Aorta (tissue), 5 donors: ENCODE measurements around the gene ZSWIM4. TPM values are rescaled to one million over a fixed set of nuclear protein-coding genes. Genes with fewer than 3 reads are reported as not detected.

Experiments used
- ATAC-seq: fragments of 200-7000 bp; cut with Tn5 transposase; one replicate; pipeline ENCODE4 v1.9.1; 2022; ENCODE audit warnings: moderate library complexity; ENCODE audit not compliant: low FRiP score
- DNase-seq, 2 donors: peaks; one replicate each; pipeline ENCODE4 v3.0.0-alpha.2; 2020
- H3K27ac ChIP-seq, 2 donors: one replicate each; pipeline ENCODE4 v1.5.1; 2013; ENCODE audit warnings: low read length in 2 of 2, mild to moderate bottlenecking in 2 of 2, moderate library complexity in 2 of 2, control low read depth in 1 of 2, inconsistent platforms in 1 of 2, low read depth in 1 of 2
- H3K27me3 ChIP-seq, 2 donors: one replicate each; pipeline ENCODE4 v1.6.1; 2013; ENCODE audit warnings: control low read depth in 1 of 2, low read length in 1 of 2, mild to moderate bottlenecking in 1 of 2, moderate library complexity in 1 of 2; ENCODE audit not compliant: insufficient read depth in 2 of 2, control insufficient read depth in 1 of 2
- H3K36me3 ChIP-seq, 2 donors: one replicate each; pipeline ENCODE4 v1.6.1; 2013; ENCODE audit warnings: control low read depth in 1 of 2, low read length in 1 of 2, mild to moderate bottlenecking in 1 of 2; ENCODE audit not compliant: insufficient read depth in 2 of 2, control insufficient read depth in 1 of 2
- H3K4me1 ChIP-seq, 2 donors: one replicate each; pipeline ENCODE4 v1.6.1; 2013; ENCODE audit warnings: low read length in 2 of 2, control low read depth in 1 of 2, mild to moderate bottlenecking in 1 of 2, moderate library complexity in 1 of 2; ENCODE audit not compliant: insufficient read depth in 2 of 2, control insufficient read depth in 1 of 2
- H3K4me3 ChIP-seq, 2 donors: one replicate each; pipeline ENCODE4 v1.5.1; 2013; ENCODE audit warnings: low read length in 2 of 2, control low read depth in 1 of 2, mild to moderate bottlenecking in 1 of 2
- H3K9me3 ChIP-seq: one replicate; pipeline ENCODE4 v1.6.1; 2013; ENCODE audit warnings: mild to moderate bottlenecking, low read length; ENCODE audit not compliant: control insufficient read depth
- WGBS, 2 donors: extraction: QIAGEN DNeasy Blood & Tissue Kit; methylation state at CpG; one replicate each; pipeline ENCODE4 v1.1.7; 2013; 5-methylcytosine and 5-hydroxymethylcytosine counted together
- intact Hi-C, 2 donors: fragments of 100-400 bp; cut with DNase I; formaldehyde crosslinking; loops; one replicate each; pipeline versions ENCODE4 v1.14.2 to v1.15.0; 2022
- polyA plus RNA-seq, 2 donors: library from polyadenylated mRNA; stranded (reverse); fragments of 200-250 nt; gene quantifications; one replicate each; pipeline ENCODE4 v1.2.3, GENCODE V29; 2013
- total RNA-seq, 2 donors: library from RNA; stranded (reverse); fragmentation: NEBNext Ultra II Directional; extraction: Animal tissue kit (Norgen Biotek cat#: 25700); gene quantifications; one replicate each; pipeline ENCODE4 v1.2.1, GENCODE V29; 2021
- donor health status: healthy with polysubstance abuse.
- donor health status: Bipolar disorder and iron deficiency.
- donor health status: DM: no; HTN: no; CAD: no.
- donor health status: DM: no; HTN: no; CAD: no.
- donor health status: DM: yes; HTN: yes; CAD: no.

Gene ZSWIM4
- total and polyA plus RNA-seq, 4 donors, result 2.5 to 12.1 (median 7.1) TPM

- no peaks in the 10 kb centered on the region for H3K4me1 ChIP-seq
- intact Hi-C loops, result loop anchor here in 1 of 2 donors (2.0 kb wide), 1 partner anchor 35 kb away; no protein-coding TSS in a partner anchor
These were observed 36.6 kb downstream of the ZSWIM4 start for GRCh38 chr19:13831537-13832467.

GRCh38 chr19:13833330-13834243, 38.3 kb downstream of the ZSWIM4 start:
- peak; percentile 95 to 97 for DNase-seq
- intact Hi-C loops, result loop anchor here in 1 of 2 donors (2.0 kb wide), 1 partner anchor 37 kb away; no protein-coding TSS in a partner anchor
- Histone ChIP-seq H3K4me1 (no peaks in the 10 kb centered on the region), H3K27ac (peak overlapping the region; percentile 7 to 76), H3K4me3 (no peak overlapping the region), H3K36me3 (peaks cover 0 to 4% of the 10 kb centered on the region in 2 donors), H3K27me3 (no peaks in the 10 kb centered on the region), H3K9me3 (no peaks in the 10 kb centered on the region)
- peak; percentile 85 for ATAC-seq
- WGBS, 2 donors, result 16% methylated on average over 58 to 59 of the region's 59 CpGs

More at GRCh38 chr19:13831537-13832467, 36.6 kb downstream of the ZSWIM4 start:
- H3K27me3 ChIP-seq, result no peaks in the 10 kb centered on the region
- WGBS, 2 donors, result 53 to 61% methylated on average over 22 of the region's 22 CpGs
- H3K36me3 ChIP-seq, result peaks cover 0 to 4% of the 10 kb centered on the region in 2 donors
- ATAC-seq (no peak), DNase-seq (peak in 1 of 2 donors; percentile 82)
- H3K27ac ChIP-seq, result no peak overlapping the region
- no peaks in the 10 kb centered on the region for H3K9me3 ChIP-seq
- no peak overlapping the region for H3K4me3 ChIP-seq

GRCh38 chr19:13834244-13835069, 39.2 kb downstream of the ZSWIM4 start:
- Histone ChIP-seq H3K4me3 (no peak overlapping the region), H3K4me1 (no peaks in the 10 kb centered on the region), H3K9me3 (no peaks in the 10 kb centered on the region), H3K27me3 (no peaks in the 10 kb centered on the region), H3K27ac (peak overlapping the region in 1 of 2 donors; percentile 76), H3K36me3 (peaks cover 0 to 4% of the 10 kb centered on the region in 2 donors)
- ATAC-seq (no peak), DNase-seq (peak in 1 of 2 donors; percentile 77)
- 60 to 61% methylated on average over 14 of the region's 14 CpGs for whole genome bisulfite sequencing, 2 donors
- intact Hi-C loops, result no loop called here

GRCh38 chr19:13835791-13836723, 40.8 kb downstream of the ZSWIM4 start:
- H3K4me1 ChIP-seq, result no peaks in the 10 kb centered on the region
- peaks cover 0 to 4% of the 10 kb centered on the region in 2 donors for H3K36me3 ChIP-seq
- ATAC-seq (no peak), DNase-seq (peak; percentile 86)
- H3K27me3 ChIP-seq, result no peaks in the 10 kb centered on the region
- H3K4me3 ChIP-seq, result no peak overlapping the region
- no peaks in the 10 kb centered on the region for H3K9me3 ChIP-seq
- intact Hi-C loops, result no loop called here
- WGBS, 2 donors, result 23 to 24% methylated on average over 21 of the region's 21 CpGs
- peak overlapping the region; percentile 37 to 60 for H3K27ac ChIP-seq

DNA sequence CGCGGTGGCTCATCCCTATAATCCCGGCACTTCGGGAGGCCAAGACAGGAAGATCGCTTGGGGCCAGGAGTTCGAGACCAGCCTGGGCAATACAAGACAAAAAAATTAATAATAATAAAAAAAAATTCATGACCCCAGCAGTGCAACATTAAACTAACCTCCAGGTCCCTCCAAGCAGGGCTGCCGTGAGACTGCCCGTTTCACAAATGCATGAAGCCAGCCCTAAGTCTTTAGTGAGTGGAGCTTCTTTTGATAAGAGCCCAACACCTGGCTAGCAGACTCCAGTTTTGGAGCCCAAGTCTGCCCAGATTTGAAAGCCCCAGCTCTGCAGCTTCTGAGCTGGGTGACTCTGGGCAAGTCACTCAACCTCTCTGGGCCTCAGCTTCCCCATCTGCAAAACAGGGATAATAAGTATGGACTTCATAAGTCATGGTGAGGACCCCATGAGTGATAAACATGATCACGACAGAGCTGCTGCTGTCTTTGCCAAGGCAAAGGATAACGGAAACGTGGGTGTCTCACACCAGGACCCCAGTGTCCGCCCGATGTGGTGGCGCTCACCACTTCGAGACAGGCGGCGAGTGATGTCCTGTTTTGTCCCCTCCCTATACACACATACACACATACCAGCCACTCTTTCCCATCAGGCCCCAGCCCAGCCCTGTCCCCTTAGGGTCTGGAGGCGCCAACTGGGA, 43.3 kb downstream of the ZSWIM4 start:
- H3K9me3 ChIP-seq, result no peaks in the 10 kb centered on the region
- peaks cover 0 to 4% of the 10 kb centered on the region in 2 donors for H3K36me3 ChIP-seq
- DNase-seq (peak in 1 of 2 donors; percentile 75), ATAC-seq (no peak)
- no peaks in the 10 kb centered on the region for H3K4me1 ChIP-seq
- 16 to 22% methylated on average over 18 of the region's 18 CpGs for WGBS, 2 donors
- intact Hi-C loops, result no loop called here
- H3K27ac ChIP-seq, result peak overlapping the region in 1 of 2 donors; percentile 92
- H3K27me3 ChIP-seq, result no peaks in the 10 kb centered on the region
- H3K4me3 ChIP-seq, result peak overlapping the region in 1 of 2 donors; percentile 3

DNA sequence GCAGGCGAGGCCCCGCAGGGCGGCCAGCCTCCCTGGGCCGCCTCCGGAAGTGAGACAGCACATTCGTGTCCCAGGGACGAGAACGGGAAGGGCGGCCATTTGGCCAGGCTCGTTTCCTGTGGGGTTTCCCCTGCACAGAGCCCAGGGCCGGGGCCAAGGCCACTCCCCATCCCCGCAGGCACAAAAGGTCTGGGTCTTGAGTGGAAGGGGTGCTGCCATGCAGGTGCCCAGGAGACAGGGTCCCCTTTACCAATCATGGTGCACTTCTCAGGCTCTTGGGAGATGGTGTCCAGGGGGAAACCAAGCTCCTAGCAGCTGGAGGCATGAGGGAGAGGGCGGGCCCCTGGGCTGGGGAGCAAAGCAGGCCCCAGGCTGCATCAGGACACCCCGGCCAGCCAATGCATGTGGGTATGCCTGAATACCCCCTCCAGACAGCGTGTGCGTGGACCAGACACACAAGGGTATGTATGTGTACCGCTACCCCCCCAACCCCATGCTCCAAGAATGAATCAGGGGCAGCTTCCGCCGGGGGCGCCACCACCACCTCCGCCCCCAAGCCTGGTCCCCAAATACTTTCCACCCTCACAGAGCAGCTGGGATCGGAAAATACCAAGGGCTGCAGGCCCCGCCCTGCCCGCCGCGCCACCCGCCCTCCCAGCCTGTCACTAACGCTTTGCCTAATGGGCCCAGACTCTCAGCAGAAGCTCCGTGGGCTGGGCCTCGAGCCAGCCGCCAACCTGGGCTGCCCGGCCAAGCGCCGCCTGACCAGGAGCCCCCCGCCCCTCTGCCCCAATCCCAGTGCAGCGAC, 44.1 kb downstream of the ZSWIM4 start:
- intact Hi-C loops, result no loop called here
- Histone ChIP-seq H3K27ac (peak overlapping the region; percentile 89 to 92), H3K4me1 (no peaks in the 10 kb centered on the region), H3K9me3 (no peaks in the 10 kb centered on the region), H3K4me3 (peak overlapping the region; percentile 22 to 93), H3K27me3 (no peaks in the 10 kb centered on the region), H3K36me3 (peaks cover 0 to 4% of the 10 kb centered on the region in 2 donors)
- ATAC-seq, result peak; percentile 66
- WGBS, 2 donors, result 0 to 3% methylated on average over 36 of the region's 36 CpGs
- DNase-seq, result peak; percentile 97
